GM18861 (cell line): ENCODE measurements around the gene HIVEP3.

Experiments
- ATAC-seq: cut with Tn5 transposase; IDR thresholded peaks from one replicate; pipeline ENCODE4 v1.9.1; 2021; ENCODE audit not compliant: unreplicated experiment

Gene HIVEP3

GRCh38 chr1:41510531-41511238 is 408.0 kb downstream of the HIVEP3 start:
- ATAC-seq = no peak

GRCh38 chr1:41509270-41509671 is 409.5 kb downstream of the HIVEP3 start:
- ATAC-seq = no peak

GRCh38 chr1:41508290-41508689 is 410.4 kb downstream of the HIVEP3 start:
- no peak for ATAC-seq

GRCh38 chr1:41507836-41508235 is 410.9 kb downstream of the HIVEP3 start:
- no peak for ATAC-seq

GRCh38 chr1:41507110-41507720 is 411.5 kb downstream of the HIVEP3 start:
- no peak for ATAC-seq

- no peak for ATAC-seq
These were observed 414.3 kb downstream of the HIVEP3 start for GRCh38 chr1:41504114-41505035.

- no peak for ATAC-seq
These were observed 415.1 kb downstream of the HIVEP3 start for GRCh38 chr1:41503538-41504113.

GRCh38 chr1:41502912-41503311 is 415.8 kb downstream of the HIVEP3 start:
- ATAC-seq = no peak

- ATAC-seq = no peak
These were observed 417.1 kb downstream of the HIVEP3 start for GRCh38 chr1:41501581-41501980.

GRCh38 chr1:41500781-41501518 is 417.8 kb downstream of the HIVEP3 start:
- ATAC-seq = no peak

- ATAC-seq = no peak
These were observed 418.3 kb downstream of the HIVEP3 start for GRCh38 chr1:41500378-41500777.

GRCh38 chr1:41499591-41499990 is 419.1 kb downstream of the HIVEP3 start:
- ATAC-seq = no peak

GRCh38 chr1:41498804-41499203 is 419.9 kb downstream of the HIVEP3 start:
- no peak for ATAC-seq

GRCh38 chr1:41498391-41498790 is 420.3 kb downstream of the HIVEP3 start:
- no peak for ATAC-seq

GRCh38 chr1:41497461-41498030 is 421.2 kb downstream of the HIVEP3 start:
- no peak for ATAC-seq

GRCh38 chr1:41497056-41497440 is 421.7 kb downstream of the HIVEP3 start:
- no peak for ATAC-seq

- no peak for ATAC-seq
These were observed 422.4 kb downstream of the HIVEP3 start for GRCh38 chr1:41496080-41497055.

GRCh38 chr1:41495210-41495948 is 423.3 kb downstream of the HIVEP3 start:
- ATAC-seq = no peak
